ENCODE results near the gene CFAP299.

CFAP299 gene

GRCh38 chr4:80922941-80923340 is 587.4 kb downstream of the CFAP299 start:
- TF ChIP-seq, protein P1, sequence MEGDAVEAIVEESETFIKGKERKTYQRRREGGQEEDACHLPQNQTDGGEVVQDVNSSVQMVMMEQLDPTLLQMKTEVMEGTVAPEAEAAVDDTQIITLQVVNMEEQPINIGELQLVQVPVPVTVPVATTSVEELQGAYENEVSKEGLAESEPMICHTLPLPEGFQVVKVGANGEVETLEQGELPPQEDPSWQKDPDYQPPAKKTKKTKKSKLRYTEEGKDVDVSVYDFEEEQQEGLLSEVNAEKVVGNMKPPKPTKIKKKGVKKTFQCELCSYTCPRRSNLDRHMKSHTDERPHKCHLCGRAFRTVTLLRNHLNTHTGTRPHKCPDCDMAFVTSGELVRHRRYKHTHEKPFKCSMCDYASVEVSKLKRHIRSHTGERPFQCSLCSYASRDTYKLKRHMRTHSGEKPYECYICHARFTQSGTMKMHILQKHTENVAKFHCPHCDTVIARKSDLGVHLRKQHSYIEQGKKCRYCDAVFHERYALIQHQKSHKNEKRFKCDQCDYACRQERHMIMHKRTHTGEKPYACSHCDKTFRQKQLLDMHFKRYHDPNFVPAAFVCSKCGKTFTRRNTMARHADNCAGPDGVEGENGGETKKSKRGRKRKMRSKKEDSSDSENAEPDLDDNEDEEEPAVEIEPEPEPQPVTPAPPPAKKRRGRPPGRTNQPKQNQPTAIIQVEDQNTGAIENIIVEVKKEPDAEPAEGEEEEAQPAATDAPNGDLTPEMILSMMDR (IDR thresholded peaks at IDR 0.05; ENCODE audit: low read length, missing control alignments) = no peak
- H3K4me3 ChIP-seq (replicated peaks; ENCODE audit: low read depth, low read length) = no peak overlapping the region
- no peak for DNase-seq (ENCODE audit: low read depth)

DNA sequence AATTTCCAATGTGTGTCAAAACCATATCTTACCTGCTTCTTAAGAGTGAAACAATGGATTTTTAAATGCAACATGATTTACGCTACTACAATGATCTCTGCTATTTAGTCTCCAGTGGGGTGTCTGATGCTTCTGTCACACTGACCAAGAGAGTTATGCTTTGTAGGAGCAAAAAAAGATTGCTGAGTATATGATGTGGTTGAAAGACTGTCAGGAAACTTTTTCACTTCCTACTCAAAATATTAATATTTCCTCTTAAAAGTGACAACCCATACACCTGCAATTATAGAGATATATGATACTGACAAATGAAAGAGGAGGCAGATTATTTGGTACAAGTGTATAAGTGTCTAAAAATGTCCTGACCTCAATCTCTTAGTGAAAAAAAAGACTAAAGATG is 589.8 kb downstream of the CFAP299 start:
- no peak for DNase-seq (ENCODE audit: low read depth)
- H3K4me3 ChIP-seq (replicated peaks; ENCODE audit: low read depth, low read length) = no peak overlapping the region
- TF ChIP-seq, protein P1 (IDR thresholded peaks at IDR 0.05; ENCODE audit: low read length, missing control alignments) = no peak

- no peak overlapping the region for H3K4me3 ChIP-seq (replicated peaks; ENCODE audit: low read depth, low read length)
- DNase-seq (ENCODE audit: low read depth) = no peak
- TF ChIP-seq, protein P1 (IDR thresholded peaks at IDR 0.05; ENCODE audit: low read length, missing control alignments) = no peak
Observed at GRCh38 chr4:80926446-80926845, 590.9 kb downstream of the CFAP299 start.

DNA sequence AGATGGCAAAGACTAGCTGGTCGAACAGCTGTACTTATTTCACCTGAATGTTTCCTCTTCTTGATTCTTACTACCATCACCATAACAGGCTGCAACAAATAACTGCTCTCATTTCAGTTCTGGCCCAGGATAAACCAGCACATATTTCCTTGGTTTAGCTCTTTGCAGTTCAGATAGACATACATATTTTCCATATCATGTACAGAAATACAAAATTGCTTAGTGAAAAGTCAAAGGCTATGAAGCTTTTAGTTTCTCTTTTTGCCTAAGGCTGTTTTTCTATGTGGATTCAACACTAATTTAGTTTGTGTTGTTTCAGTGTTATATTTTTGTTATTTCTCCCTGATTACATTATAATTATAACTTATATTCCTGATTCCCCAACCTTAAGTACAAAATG is 591.4 kb downstream of the CFAP299 start:
- H3K4me3 ChIP-seq (replicated peaks; ENCODE audit: low read depth, low read length) = no peak overlapping the region
- TF ChIP-seq, protein P1 (IDR thresholded peaks at IDR 0.05; ENCODE audit: low read length, missing control alignments) = no peak
- no peak for DNase-seq (ENCODE audit: low read depth)

GRCh38 chr4:80927420-80927819 is 591.9 kb downstream of the CFAP299 start:
- TF ChIP-seq, protein P1 (IDR thresholded peaks at IDR 0.05; ENCODE audit: low read length, missing control alignments) = no peak
- DNase-seq (ENCODE audit: low read depth) = no peak

GRCh38 chr4:80931631-80932081 is 596.1 kb downstream of the CFAP299 start:
- DNase-seq (ENCODE audit: low read depth) = no peak
- TF ChIP-seq, protein P1 (IDR thresholded peaks at IDR 0.05; ENCODE audit: low read length, missing control alignments) = no peak

More at GRCh38 chr4:80927420-80927819, 591.9 kb downstream of the CFAP299 start:
- no peak overlapping the region for H3K4me3 ChIP-seq (replicated peaks; ENCODE audit: low read depth, low read length)

GRCh38 chr4:80948141-80948540 is 612.6 kb downstream of the CFAP299 start:
- no peak for DNase-seq (ENCODE audit: low read depth)
- H3K4me3 ChIP-seq (replicated peaks; ENCODE audit: low read depth, low read length) = no peak overlapping the region
- TF ChIP-seq, protein P1 (IDR thresholded peaks at IDR 0.05; ENCODE audit: low read length, missing control alignments) = no peak

More at GRCh38 chr4:80931631-80932081, 596.1 kb downstream of the CFAP299 start:
- no peak overlapping the region for H3K4me3 ChIP-seq (replicated peaks; ENCODE audit: low read depth, low read length)

Data from fibroblast of pulmonary artery (primary cell).